ENCODE data around the gene RAB14.

The RAB14 gene

GRCh38 chr9:121219530-121219929 lies 17.9 kb upstream of the RAB14 start:
- no peak for DNase-seq (ENCODE audit: low read depth in 2 of 2)

DNA sequence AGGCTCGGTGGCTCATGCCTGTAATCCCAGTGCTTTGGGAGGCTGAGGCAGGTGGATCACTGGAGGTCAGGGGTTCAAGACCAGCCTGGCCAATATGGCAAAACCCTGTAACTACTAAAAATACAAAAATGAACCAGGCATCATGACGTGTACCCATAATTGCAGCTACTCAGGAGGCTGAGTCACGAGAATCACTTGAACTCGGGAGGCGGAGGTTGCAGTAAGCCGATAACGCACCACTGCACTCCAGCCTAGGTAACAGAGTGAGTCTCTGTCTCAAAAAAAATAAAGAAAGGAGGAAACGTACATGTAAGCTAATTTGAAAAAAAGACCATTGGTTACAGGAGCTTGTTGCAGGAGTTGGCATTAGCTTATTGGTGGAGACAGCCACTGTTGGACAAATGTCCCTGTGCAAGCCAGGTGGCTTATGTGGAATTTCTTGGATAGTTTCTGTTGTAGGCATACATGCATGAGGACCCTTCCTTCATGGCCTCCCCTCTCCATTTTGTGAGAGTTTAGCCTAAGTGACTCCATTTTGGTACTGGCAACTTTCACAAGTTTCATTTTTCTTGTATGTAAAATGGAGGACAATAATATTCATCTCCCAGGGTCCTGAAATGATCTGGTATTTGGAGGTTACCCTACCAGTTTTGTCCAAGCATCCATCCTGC lies 16.8 kb upstream of the RAB14 start:
- DNase-seq (ENCODE audit: low read depth in 2 of 2): no peak

DNA sequence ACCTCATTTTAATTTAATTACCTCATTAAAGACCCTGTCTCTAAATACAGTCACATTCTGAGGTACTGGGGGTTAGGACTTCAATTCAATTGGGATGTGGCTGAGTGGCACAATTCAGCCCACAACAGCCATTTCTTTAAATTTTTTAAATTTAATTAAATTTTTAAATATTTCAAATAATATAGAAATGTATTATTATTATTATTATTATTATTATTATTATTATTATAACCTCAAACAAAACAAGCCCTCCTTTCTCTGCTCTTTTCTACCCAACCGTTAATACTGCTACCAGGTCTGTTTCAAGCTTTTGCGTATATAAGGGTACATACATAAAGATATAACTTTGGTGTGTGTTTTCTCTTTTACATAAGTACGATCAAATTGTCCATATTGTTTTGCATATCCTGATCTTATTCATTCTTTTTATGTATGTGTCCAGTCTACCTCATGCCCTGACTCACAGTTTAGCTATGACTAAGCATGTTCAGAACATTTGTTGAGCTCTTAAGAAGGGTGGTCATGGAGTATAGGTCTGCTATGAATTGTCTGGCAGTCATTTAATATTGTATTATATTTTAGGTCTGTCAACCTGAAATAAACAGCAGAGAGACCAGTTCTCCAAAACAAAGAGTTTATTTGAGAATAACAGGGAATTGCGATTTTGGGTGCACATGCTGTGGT lies 16.1 kb upstream of the RAB14 start:
- no peak for DNase-seq (ENCODE audit: low read depth in 2 of 2)

DNA sequence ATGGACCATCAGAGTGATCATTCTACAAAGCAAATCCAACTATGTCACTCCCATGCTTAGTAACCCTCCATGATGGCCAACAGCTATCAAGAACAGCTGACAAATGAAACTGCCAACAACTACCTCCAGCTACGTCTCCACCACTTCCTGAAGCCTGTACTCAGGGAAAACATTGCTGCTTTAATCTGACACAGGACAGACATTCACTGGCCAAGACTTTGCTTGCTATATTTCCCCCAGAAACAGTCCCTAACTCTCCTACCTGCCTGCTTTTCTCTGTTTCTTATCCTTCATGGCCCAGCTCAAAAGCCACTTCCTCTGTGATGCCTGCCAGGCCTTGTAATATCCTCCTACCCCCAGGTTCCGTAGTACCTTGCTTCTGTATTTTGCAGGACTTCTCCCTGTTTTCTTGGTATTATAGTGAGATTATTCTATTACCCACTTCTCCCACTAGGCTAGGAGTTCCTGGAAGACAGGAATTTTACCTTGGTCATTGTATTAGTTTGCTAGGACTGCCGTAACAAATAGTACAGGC lies 14.7 kb upstream of the RAB14 start:
- DNase-seq (ENCODE audit: low read depth in 2 of 2): no peak

GRCh38 chr9:121214005-121214404 lies 12.3 kb upstream of the RAB14 start:
- no peak for DNase-seq (ENCODE audit: low read depth in 2 of 2)

DNA sequence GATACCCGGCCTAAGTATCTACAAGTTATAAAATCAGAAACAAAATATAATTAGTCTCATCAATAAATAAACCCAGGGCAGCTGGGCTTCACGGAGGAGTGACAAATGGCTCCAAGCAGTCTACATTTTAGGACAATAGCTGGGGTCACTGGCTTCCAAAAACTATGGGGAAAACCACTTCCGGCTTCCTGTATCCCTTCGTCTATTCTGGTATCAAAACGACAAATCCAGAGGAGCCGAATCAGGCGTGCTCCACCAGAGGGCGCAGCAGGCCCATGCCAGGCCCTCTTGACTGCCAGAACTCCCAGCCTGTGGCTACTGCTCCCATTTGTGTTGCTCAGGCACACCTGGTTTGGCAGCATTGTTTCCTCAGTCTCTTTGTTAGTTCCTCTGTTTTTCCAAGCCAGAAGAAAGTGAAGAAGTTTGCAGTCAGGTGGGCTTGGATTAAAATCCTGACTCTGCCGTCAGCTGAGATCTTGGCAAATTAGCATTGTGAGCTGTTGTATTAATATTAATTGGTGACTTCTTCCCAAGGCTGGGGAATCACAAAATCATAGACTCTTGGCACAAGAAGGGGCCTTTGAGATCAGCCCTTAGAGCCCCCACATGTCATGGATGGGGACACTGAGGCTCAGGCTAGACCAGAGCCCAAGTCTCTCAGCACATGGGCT lies 11.6 kb upstream of the RAB14 start:
- peak; percentile 69 to 72 for DNase-seq (ENCODE audit: low read depth in 2 of 2)

DNA sequence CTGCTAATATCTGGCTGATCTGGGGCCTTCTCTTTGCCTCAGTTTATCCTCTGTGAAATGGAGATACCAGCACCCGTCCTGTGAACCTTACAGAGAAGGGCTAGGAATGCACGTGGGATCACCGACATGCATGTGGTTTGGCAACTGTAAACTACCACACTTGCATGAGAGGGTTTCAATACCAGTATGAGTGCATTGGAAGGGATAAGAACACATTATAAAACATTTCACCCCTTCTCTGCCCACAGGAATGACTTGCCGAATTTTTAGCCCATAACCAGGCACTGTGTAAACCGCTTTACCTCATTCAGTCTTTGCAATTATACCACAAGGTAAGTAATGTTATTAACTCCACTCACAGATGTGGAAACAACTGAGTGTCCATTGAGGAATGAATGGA lies 8.9 kb upstream of the RAB14 start:
- DNase-seq (ENCODE audit: low read depth in 2 of 2): no peak

GRCh38 chr9:121207371-121207940 lies 5.8 kb upstream of the RAB14 start:
- DNase-seq (ENCODE audit: low read depth in 2 of 2): no peak

- no peak for DNase-seq (ENCODE audit: low read depth in 2 of 2)
Measured at GRCh38 chr9:121206516-121207370, 5.1 kb upstream of the RAB14 start.

GRCh38 chr9:121204611-121205010 lies 2.9 kb upstream of the RAB14 start:
- DNase-seq (ENCODE audit: low read depth in 2 of 2): no peak

DNA sequence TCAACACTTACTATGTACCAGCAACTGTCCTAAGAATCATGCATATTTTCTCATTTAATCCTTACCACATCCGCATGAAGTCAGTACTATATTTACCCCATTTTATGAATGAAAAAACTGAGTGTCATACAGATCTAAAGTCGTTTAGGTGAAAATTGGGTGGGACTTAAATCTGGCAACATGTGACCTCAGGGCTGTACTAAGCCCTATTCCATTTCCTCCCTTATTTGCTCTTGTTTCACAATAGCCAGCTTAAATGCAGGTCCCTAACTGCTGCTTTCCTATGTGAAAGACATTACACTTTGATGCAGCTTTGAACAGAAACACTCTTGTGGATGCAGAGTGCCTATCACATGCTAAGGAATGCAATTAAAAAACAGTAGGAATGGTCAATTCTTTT lies 2.5 kb upstream of the RAB14 start:
- DNase-seq (ENCODE audit: low read depth in 2 of 2): no peak

- DNase-seq (ENCODE audit: low read depth in 2 of 2): peak; percentile 15 to 36
Measured at GRCh38 chr9:121201045-121201737, 478 bp downstream of the RAB14 start.

DNA sequence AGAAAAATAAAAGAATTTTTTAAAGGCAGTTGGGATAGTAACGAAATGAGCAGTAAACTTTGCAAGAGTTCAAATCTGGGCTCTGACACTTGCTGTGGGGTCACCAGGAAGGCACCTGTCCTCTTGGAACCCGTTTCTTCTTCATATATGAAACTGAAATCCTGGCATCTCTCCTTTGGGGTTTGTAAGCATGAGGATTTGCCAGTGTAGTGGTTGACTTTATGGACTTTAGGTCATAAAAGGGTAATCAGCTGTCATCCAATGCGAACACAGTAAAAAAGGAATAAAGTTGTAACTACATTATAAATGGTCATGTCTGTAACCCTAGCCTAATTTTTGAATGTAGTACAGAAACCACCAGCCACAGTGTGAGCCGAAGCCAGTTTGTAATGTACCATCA lies 1.3 kb downstream of the RAB14 start:
- DNase-seq (ENCODE audit: low read depth in 2 of 2): no peak

- DNase-seq (ENCODE audit: low read depth in 2 of 2): no peak
Measured at GRCh38 chr9:121199921-121200320, 1.7 kb downstream of the RAB14 start.

DNA sequence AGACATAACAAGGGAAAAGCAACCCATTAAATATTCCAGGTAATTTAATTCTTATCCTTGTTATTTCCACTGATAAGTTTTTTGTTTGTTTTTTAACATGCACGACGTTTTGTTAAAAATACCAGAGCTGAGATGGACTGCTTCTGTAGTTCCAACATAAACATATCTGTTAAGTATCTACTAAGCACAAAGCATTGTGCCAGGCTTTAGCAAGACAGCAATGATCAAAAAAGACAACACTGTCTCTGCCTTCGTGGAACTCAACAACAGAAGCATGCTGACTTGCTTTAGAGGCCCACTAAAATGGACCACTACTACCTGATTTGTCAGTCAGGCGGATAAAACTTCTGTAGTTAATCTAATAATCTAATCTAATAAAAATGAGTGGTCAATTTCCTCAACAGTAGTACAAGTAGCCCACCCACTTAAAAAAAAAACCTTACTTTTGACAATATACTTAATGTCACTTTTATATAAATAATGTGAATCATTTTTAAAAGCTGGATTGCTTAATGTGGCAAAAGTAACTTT lies 3.1 kb downstream of the RAB14 start:
- no peak for DNase-seq (ENCODE audit: low read depth in 2 of 2)

- no peak for DNase-seq (ENCODE audit: low read depth in 2 of 2)
Measured at GRCh38 chr9:121197132-121197531, 4.5 kb downstream of the RAB14 start.

GRCh38 chr9:121196389-121196788 lies 5.3 kb downstream of the RAB14 start:
- DNase-seq (ENCODE audit: low read depth in 2 of 2): no peak

DNA sequence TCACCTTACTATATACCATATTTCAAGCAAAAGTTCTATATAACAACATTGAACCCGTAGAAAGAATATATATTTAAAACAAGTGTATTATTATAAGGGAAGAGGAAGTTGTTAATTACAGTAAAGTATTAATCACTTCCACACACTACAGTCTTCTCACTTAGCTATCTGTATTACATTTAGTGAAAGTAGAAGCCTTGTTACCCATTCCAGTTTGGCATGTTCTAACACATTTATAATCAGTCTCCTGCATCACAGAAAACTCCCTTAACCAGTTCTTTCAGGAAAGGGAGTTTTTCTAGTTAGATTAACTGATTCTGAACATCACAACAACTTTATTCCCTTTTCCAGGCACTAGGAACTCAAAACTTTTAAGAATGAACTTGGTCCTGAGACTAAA lies 6.9 kb downstream of the RAB14 start:
- no peak for DNase-seq (ENCODE audit: low read depth in 2 of 2)

GRCh38 chr9:121192959-121193640 lies 8.6 kb downstream of the RAB14 start:
- no peak for DNase-seq (ENCODE audit: low read depth in 2 of 2)

DNA sequence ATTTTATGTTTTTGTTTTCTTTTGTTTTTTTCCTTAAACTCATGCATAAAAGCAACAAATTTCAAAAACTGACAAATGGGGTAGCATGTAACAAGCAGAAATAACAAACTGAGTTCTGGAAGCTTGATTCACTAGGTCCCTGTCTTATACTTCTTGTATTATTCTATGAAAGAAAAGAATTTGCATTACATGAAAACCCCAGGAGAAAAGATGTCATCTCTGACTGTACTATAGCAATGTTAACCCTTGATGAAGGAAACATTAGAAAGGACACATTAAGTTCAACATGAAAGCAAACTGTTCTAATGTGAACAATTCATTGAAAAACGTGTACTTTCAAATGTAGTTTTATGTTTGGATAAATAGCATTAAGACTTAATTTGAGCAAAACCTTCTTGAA lies 9.2 kb downstream of the RAB14 start:
- no peak for DNase-seq (ENCODE audit: low read depth in 2 of 2)
